ENCODE data around the gene NDUFAF2.
A peak's percentile ranks its signal among the peaks of the same experiment; 100 is the strongest.
"Not testable (repeated sequence)": the region's sequence is repeated elsewhere in the genome, so short reads cannot be mapped to it uniquely, and the experiment has no call there.

The NDUFAF2 gene, protein sequence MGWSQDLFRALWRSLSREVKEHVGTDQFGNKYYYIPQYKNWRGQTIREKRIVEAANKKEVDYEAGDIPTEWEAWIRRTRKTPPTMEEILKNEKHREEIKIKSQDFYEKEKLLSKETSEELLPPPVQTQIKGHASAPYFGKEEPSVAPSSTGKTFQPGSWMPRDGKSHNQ

DNA sequence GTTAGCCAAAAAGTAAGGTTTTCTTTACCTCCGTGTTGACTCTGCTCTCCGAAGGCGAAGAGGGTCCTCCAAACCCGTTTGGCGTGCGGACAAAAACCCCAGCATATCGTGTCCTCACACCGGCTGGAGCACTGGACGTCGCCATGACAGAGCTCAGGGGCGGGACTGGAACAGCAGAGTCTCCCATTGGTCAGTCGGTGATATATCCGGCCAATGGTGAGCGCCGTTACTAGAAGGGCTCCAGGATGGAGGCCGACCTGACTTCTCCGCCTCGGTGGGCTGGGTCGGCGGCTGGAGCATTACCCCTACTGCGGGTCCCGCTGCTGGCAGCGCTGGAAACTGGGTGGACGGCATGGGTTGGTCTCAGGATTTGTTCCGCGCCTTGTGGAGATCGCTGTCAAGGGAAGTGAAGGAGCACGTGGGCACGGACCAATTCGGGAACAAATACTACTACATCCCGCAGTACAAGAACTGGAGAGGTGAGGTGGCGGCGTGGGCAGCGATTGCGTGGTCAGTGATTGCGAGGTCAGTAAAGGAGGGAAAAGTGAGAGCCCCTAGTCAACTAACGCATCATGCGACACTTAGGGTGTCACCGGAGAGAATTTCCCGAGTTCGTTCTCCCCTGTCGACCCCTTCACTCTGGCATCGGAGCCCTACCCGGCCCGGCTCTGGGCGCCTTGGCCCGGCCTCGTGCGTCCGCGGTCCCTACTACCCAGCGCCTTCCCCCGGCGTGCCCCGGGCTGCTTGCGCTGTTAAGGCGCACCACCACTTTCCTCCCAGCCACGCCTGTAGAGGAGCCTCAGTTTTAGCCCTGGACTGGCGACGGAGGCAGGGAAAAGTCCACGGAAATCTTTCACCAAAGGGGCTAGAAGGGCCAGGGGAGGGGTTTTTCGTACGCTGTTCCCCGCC lies at the start of gene NDUFAF2, which contains the start of gene ERCC8:
NDUFAF2 (plus strand) TSS at position 302 of the 909 bp plus-strand sequence; CDS start at position 353, 51 bp downstream.
ERCC8 (minus strand) TSS at position 167 of the 909 bp plus-strand sequence; CDS start at position 105, 62 bp downstream.
- peak; percentile 93 for DNase-seq (ENCODE audit: low spot score)

DNA sequence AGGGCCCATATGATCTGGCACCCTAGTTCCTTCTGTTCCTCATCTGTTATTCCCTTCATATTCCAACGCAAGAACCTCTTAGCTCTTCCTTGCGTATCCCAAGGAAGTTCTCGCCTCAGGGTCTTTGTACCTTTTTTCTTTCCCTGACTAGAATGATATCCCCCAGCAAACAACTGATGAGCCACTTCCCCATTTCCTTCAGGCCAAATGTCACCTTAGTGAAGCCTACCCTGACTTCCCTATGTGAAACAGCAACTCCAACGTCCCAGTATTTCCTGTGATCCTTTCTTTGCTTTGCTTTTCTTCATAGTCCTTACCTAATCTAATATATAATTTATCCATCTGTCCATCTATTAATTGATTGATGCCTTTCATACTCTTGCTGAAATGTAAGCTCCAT lies 48.0 kb upstream of the NDUFAF2 start:
- no peak for DNase-seq (ENCODE audit: low spot score)

DNA sequence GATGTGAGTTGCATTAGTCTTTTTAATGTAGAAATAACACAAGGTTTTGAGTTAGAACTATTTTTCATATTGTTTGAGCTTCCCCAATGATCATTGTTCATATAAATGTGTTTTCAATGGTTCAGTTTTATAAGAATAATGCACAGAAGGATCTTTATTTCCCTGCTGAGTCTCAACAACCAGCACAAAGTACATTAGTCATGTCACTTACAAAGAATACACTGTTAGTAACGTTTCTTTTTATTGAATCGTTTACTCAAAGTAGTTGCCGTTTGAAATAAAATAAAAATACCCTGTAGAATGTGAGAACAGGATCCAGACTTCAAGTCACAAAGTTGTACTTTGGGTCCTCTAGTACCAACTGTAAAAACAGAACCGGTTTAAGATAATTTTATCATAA lies 41.6 kb upstream of the NDUFAF2 start:
- no peak for DNase-seq (ENCODE audit: low spot score)

DNA sequence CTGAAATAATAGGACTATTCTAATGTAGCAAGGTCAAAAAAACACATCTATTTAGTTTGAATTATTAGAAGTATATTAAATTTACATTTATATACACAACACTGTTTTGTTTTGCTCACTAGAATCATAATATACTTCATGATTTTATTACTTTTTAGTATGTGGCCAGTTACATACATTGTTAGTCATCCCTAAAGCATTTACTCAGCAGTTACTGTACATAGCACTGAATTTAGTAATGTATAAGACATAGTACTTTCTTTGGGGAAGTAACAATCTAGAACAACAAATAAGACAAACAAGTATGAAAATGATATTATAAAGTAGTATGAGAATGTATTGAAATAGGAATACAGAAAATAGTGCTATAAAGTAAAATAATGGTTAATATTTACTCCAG lies 28.4 kb upstream of the NDUFAF2 start:
- DNase-seq (ENCODE audit: low spot score) = no peak

DNA sequence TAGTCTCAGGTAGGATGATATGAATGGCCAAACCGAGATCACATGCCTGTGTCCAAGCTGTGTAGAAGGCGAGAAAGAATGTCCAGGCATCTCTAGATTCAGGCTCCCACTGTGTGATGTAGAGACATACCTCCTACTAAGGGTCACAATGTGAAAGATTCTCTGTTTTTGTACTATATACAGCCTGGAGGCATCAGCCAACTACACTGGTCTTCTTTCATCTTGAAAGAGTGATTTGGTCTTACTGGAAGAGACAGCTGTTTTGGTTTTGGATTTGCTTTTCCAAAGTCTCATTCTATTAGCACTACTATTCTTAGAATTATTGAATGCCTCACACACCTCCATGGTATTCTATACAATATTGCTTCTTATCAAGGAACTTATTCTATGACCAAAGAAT lies 26.5 kb upstream of the NDUFAF2 start:
- no peak for DNase-seq (ENCODE audit: low spot score)

DNA sequence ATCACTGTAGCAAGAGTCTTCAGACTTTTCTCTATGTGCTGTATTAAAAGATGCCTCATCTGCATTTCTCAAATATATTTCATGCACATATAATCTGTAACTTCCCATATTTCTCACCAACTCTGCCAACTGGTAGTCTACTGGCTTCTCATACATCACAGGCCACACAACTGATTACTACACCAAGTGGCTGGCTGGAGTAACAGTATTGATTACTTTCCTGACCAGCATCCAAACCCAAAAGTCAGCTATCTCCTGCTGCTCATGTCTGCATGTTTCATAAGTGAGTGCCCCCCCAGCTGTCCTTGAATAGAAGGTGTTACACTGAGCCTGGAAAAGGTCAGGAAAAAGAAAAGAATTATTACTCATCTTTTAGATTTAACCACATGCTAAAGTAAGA lies 17.6 kb upstream of the NDUFAF2 start:
- no peak for DNase-seq (ENCODE audit: low spot score)

DNA sequence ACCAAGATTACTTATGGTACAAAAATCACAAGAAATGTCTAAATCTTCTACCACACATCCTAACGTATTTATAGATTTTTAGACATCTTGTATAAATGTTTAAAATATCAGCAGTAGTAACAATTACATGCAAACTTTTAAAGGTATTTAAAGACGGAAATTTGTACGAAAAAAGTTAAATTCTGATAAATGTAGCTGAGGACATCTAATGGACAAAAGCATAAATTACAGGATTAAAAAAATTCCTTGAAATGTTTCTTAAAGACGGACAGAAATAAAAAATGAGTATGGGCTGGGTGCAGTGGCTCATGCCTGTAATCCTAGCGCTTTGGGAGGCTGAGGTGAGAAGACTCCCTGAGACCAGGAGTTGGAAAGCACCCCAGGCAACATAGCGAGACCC lies 16.0 kb upstream of the NDUFAF2 start:
- no peak for DNase-seq (ENCODE audit: low spot score)

DNA sequence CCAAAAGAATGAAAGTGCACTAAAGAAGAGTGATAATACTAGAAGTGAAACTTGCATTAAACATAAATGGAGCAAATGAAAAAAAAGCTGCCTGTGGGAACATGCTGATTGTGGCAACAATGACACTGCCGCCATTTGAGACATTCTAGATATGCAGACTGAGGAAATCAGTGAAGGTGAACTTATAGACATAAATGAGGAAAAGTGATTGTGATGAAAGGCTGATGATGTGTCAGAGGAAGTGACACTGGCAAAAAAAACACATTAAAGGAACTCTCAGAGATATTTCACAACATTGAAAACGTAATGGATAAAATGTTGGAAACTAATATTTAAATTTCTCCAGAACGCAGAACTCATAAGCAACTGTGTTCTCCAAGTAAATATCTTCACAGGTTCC lies 1.4 kb upstream of the NDUFAF2 start:
- DNase-seq (ENCODE audit: low spot score) = no peak

DNA sequence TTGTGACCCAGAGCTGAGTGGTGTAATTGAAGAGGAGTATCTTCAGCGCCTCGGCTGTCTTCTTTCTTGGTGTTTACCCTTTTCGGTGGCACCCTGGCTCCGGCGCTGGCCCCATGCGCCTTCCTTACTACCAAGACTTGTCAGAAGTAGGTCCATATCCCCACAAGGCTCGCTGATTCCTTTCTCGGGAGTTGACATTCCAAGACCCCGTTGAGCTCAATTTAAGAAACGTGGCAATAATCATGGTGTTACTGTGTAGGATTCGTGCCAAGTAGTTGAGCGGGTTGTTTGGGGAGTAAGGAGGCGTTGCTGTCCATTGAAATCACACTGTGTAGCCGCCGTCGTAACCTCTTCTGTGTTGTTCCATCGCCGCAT lies 795 bp downstream of the NDUFAF2 start:
- no peak for DNase-seq (ENCODE audit: low spot score)

DNA sequence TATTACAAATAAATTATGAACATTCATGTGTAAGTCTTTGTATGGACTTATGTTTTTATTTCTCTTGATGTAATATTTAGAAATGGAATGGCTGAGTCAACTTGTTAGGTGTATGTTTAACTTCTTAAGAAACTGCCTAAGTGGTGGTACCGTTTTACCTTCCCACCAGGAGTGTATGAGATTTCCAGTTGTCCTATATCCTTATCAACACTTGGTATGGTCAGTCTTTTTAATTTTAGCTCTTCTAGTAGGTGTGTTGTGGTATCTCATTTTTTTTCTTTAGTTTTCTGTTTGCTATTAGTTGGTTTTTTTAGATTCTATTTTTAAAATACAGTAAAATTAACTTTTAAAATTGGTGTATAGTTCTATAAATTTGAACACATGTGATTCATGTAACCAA lies 3.7 kb downstream of the NDUFAF2 start:
- no peak for DNase-seq (ENCODE audit: low spot score)

DNA sequence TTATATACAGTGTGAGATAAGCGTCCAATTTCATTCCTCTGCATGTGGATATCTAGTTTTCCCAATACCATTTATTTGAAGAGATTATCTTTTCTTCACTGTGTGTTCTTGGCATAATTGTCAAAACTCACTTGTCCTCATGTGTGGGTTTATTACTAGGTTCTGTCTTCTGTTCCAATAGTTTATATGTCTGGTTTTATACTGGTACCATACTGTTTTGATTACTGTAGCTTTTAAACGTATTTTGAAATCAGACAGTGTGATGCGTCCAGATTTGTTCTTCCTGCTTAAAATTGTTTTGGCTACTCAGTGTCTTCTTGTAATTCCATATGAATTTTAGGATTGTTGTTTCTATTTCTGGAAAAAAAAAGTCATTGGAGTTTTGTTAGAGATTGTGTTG lies 10.2 kb downstream of the NDUFAF2 start:
- no peak for DNase-seq (ENCODE audit: low spot score)

DNA sequence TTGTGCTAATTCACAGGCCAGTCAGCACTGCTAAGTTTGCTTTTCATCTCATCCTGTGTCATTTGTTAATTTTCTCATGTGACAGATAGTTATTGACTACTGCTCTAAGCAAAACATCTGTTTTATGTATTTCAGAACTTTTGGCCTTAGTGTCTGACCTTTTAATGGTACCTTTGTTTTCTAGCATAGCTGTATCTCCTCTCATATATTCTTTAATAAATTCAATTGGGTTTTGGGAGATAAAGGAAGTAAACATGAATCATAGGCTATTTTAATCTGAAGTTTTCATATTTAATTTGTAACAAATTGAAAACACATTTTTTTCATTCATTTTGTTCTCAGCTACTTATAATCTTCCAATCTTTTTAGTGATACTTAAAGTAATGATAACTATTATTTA lies 13.1 kb downstream of the NDUFAF2 start:
- no peak for DNase-seq (ENCODE audit: low spot score)

DNA sequence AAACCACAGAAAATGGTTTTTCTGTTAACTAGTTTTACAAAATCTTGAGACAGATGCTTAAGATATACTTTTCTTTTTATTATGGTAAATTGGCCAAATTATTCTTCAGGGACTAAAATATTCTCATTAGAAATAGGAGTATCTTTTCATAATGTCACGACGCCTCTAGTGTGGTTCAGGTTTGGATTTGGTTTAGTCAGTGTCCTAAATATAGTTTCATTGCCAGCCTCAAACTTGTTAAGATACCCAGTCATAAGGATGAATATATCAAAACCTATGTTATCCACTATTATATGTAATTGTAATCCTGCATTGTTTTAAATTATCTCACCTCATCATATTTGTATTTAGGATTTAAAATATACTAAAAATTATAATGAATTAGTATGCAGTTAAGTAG lies 13.7 kb downstream of the NDUFAF2 start:
- no peak for DNase-seq (ENCODE audit: low spot score)

DNA sequence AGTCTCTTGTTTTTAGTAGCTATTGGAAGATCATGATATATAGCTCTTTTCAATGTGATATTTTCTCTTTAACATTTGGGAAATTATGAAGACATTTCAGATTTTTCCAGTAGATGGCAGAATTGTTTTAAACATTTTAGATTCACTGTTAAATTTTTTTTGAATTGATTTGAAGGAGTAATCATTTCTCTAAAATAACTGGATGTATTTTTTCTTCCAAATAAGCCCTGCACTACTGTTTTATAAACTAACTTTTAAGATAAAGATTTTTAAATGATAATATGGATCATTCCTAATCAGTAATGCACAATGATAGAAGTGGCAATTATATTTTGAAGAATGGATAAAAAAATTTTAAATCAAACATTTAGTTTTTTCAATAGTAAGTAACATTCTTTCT lies 14.2 kb downstream of the NDUFAF2 start:
- DNase-seq (ENCODE audit: low spot score) = no peak

DNA sequence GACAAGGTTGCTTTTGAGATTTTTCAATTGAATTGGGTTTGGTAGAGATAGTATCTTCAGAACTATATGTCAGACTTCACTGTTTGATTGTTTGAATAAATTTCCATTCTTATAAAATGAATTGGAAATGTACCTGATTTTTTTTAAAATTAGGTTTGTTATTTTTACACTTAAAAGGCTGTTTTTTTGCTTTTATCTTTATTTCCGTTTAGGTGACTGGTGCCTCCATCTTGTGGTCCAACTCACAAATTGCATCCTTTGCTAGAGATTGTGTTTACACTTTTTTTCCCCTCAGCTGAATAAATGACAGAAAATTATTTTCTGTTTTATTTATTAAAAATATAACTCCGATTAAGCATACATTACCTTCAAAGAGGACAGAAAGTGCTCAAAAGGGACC lies 15.6 kb downstream of the NDUFAF2 start:
- DNase-seq (ENCODE audit: low spot score) = no peak

DNA sequence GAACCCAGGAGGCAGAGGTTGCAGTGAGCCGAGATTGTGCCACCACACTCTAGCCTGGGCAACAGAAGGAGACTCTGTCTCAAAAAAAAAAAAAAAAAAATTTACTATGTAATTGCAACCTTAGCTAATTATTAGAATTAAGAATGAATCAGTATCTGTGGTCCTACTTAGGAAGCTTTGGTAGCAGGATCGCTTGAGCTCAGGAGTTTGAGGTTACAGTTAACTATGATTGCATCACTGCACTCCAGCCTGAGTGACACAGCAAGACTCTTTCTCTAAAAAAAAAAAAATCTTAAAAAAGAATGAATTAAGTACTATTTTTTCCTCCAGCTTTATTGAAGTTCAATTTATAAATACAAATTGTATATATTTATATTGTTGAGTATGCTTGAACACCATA lies 16.7 kb downstream of the NDUFAF2 start:
- no peak for DNase-seq (ENCODE audit: low spot score)

DNA sequence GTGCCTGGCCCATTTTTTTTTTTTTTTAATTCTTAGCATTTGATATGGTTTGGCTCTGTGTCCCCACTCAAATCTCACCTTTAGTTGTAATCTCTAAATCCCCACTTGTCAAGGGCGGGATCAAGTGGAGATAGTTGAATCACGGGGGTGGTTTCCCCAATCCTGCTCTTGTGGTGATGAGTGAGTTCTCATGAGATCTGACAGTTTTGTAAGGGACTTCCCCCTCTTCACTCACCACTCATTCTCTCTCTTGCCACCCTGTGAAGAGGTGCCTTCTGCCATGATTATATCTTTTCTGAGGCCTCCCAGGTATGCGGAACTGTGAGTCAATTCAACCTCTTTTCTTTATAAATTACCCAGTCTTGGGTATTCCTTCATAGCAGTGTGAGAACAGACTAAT lies 27.2 kb downstream of the NDUFAF2 start:
- no peak for DNase-seq (ENCODE audit: low spot score)

DNA sequence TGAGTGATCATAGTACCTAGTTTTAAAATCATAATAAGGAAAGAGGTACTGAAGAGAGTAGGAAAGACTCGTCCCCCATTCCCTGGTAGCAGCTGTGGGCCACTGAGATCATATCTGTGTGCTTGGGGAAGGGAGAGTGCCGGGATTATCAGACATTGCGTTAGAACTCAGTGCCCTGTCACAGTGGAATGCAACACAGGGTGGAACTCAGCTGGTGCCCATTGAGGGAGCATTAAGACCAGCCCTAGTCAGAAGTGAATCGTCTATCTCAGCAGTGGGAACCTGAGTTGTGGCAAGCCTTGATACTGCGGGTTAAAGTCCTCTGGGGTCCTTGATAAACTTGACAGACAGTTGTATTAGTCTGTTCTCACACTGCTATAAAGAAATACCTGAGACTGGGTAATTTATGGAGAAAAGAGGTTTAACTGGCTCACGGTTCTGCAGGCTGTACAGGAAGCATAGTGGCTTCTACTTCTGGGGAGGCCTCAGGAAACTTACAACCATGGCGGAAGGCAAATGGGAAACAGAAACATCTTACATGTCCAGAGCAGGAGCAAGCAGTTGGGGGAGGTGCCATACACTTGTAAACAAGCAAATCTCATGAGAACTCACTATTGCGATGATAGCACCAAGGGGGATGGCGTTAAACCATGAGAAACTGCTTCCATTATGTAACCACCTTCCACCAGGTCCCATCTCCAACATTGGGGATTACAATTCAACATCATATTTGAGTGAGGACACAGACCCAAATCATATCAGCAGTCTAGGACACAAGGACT lies 33.1 kb downstream of the NDUFAF2 start:
- DNase-seq (ENCODE audit: low spot score) = no peak

DNA sequence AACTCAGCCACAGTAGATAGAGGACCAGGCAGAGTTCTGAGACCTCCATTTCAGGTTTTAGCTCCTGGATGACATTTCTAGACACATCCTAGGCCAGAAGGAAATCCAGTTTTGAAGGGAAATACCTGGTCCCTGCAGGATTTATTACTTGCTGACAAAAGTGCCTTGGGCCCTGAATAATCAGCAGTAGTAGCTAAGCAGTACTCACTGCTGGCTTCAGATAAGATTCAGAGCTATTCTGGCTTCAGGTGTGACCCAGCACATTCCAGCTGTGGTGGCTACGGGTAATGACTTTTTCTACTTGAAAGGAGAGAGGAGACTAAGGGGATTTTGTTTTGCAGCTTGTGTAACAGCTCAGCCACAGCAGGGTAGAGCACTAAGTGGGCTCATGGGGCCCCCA lies 34.0 kb downstream of the NDUFAF2 start:
- no peak for DNase-seq (ENCODE audit: low spot score)

DNA sequence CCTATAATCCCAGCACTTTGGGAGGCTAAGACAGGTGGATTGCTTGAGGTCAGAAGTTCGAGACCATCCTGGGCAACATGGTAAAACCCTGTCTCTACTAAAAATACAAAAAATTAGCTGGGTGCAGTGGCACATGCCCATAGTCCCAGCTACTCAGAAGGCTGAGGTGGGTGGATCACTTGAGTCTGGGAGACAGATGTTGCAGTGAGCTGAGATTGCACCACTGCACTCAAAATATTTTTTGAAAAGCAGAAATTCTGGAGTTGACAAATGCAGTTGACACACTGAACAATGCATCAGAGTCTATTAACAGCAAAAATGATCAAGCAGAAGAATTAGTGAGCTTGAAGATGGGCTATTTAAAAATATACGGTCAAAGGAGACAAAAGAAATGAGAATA lies 35.5 kb downstream of the NDUFAF2 start:
- DNase-seq (ENCODE audit: low spot score) = no peak

DNA sequence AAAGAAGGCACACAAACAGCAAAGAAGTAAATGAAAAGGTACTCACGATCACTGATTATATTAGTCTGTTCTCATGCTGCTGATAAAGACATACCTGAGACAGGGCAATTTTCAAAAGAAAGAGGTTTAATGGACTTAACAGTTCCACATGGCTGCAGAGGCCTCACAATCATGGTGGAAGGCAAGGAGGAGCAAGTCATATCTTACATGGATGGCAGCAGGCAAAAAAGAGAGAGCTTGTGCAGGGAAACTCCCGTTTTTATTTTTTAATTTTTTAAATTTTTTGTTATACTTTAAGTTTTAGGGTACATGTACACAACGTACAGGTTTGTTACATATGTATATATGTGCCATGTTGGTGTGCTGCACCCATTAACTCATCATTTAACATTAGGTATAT lies 37.1 kb downstream of the NDUFAF2 start:
- DNase-seq (ENCODE audit: low spot score) = not testable (repeated sequence)

DNA sequence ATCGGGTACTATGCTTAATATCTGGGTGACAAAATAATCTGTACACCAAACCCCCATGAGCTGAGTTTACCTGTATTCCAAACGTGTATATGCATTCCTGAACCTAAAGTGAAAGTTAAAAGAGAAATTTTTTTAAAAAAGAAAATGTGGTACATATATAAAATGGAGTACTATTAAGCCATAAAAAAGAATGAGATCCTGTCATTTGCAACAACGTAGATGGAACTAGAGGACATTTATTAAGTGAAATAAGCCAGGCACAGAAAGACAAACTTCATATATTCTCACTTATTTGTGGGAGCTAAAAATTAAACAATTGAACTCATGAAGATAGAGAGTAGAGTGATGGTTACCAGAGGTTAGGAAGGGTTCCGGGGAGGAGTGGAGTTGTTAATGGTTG lies 44.8 kb downstream of the NDUFAF2 start:
- DNase-seq (ENCODE audit: low spot score) = no peak

DNA sequence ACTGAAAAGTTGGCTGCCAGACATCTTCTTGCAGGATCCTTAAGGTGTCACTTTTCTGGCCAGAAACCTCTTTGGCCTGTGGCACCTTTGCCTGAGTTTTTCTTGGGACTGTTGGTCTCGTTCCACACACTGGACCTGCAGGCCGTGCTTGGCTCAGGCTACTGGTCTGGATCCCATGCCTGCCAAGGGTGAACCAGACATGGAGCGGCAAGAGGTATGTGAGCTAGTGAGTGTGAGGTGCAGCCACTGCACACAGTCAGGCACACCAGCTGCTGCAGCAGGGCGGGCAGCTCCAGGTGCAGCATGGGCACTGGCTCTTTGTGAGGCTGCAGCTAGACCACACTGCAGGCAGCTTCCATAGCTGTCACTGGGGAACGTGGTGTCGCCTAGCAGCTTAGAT lies 47.9 kb downstream of the NDUFAF2 start:
- no peak for DNase-seq (ENCODE audit: low spot score)

Measured in D341Med (cell line).